AG10803 (cell line): ENCODE data around the gene PPIL1.

ENCODE experiments used
- DNase-seq: peaks from one replicate; pipeline ENCODE4 v3.0.0; 2010; ENCODE audit warnings: low read depth
- H3K4me3 ChIP-seq: 2 replicates; pipeline ENCODE4 v1.5.1; 2011; ENCODE audit warnings: mild to moderate bottlenecking, low read length, control low read depth
- CTCF ChIP-seq: conservative IDR thresholded peaks from 2 replicates; pipeline ENCODE4 v1.5.1; 2011; ENCODE audit warnings: mild to moderate bottlenecking, low read length, control low read depth, inconsistent platforms

The PPIL1 gene

GRCh38 chr6:36809156-36809555 lies 65.4 kb downstream of the PPIL1 start:
- TF ChIP-seq CTCF: no peak
- H3K4me3 ChIP-seq: no peak overlapping the region
- DNase-seq: no peak

- no peak overlapping the region for H3K4me3 ChIP-seq
- TF ChIP-seq CTCF: no peak
- no peak for DNase-seq
These were observed 66.0 kb downstream of the PPIL1 start for GRCh38 chr6:36808634-36809033.

GRCh38 chr6:36807750-36808149 lies 66.9 kb downstream of the PPIL1 start:
- DNase-seq: no peak
- no peak for TF ChIP-seq CTCF
- H3K4me3 ChIP-seq: no peak overlapping the region

GRCh38 chr6:36807143-36807542 lies 67.5 kb downstream of the PPIL1 start:
- H3K4me3 ChIP-seq: no peak overlapping the region
- no peak for TF ChIP-seq CTCF
- DNase-seq: no peak

GRCh38 chr6:36805917-36806316 lies 68.7 kb downstream of the PPIL1 start:
- DNase-seq: no peak
- no peak overlapping the region for H3K4me3 ChIP-seq
- TF ChIP-seq CTCF: no peak

GRCh38 chr6:36805096-36805797 lies 69.4 kb downstream of the PPIL1 start:
- H3K4me3 ChIP-seq: no peak overlapping the region
- no peak for TF ChIP-seq CTCF

More at GRCh38 chr6:36805096-36805797, 69.4 kb downstream of the PPIL1 start:
- DNase-seq: no peak
